OCI-LY3 (cell line): Measurements from ENCODE around the gene HIP1R.
"Not testable (repeated sequence)": the region's sequence is repeated elsewhere in the genome, so short reads cannot be mapped to it uniquely, and the experiment has no call there.

Experiments used
- H2AFZ ChIP-seq: fragments of 200-600, 300-600 bp; shearing (Covaris generic); 2 replicates; pipeline ENCODE4 v1.6.0; 2014; ENCODE audit warnings: antibody characterized with exemption, low read depth, low read length
- H3K27ac ChIP-seq: fragments of 200-600, 300-600 bp; sonication (generic); 2 replicates; pipeline ENCODE4 v1.5.1; 2014; ENCODE audit warnings: mild to moderate bottlenecking, low read length, moderate library complexity, mixed read lengths
- H3K27me3 ChIP-seq: fragments of 200-600, 300-600 bp; sonication (generic); 2 replicates; pipeline ENCODE4 v1.6.1; 2014; ENCODE audit warnings: low read depth, low read length, mixed read lengths
- H3K36me3 ChIP-seq: fragments of 200-600, 300-600 bp; sonication (generic); replicated peaks from 2 replicates; pipeline ENCODE3; 2014; ENCODE audit warnings: low read depth, low read length, mixed read lengths
- H3K4me1 ChIP-seq: fragments of 300-600, 200-600 bp; sonication (generic); 2 replicates; pipeline ENCODE4 v1.6.1; 2014; ENCODE audit warnings: low read length, mixed read lengths
- H3K4me2 ChIP-seq: fragments of 200-600, 300-600 bp; sonication (generic); 2 replicates; pipeline ENCODE4 v1.6.1; 2014; ENCODE audit warnings: low read length, mixed read lengths
- H3K4me3 ChIP-seq: fragments of 300-600, 200-600 bp; sonication (generic); 2 replicates; pipeline ENCODE4 v1.5.1; 2014; ENCODE audit warnings: antibody characterized with exemption, mild to moderate bottlenecking, low read length, moderate library complexity
- H3K79me2 ChIP-seq: fragments of 300-600, 200-600 bp; shearing (Covaris generic); 2 replicates; pipeline ENCODE4 v1.6.1; 2014; ENCODE audit warnings: mild to moderate bottlenecking, low read length, mixed read lengths
- H3K9ac ChIP-seq: fragments of 300-600, 200-600 bp; shearing (Covaris generic); 2 replicates; pipeline ENCODE4 v1.6.0; 2014; ENCODE audit warnings: mild to moderate bottlenecking, low read length, moderate library complexity
- H3K9me3 ChIP-seq: fragments of 200-600, 300-600 bp; shearing (Covaris generic); 2 replicates; pipeline ENCODE4 v1.6.1; 2014; ENCODE audit warnings: low read length, mixed read lengths; ENCODE audit not compliant: insufficient read depth
- H4K20me1 ChIP-seq: fragments of 200-600, 300-600 bp; sonication (generic); 2 replicates; pipeline ENCODE4 v1.6.1; 2016; ENCODE audit warnings: low read length, mixed read lengths; ENCODE audit not compliant: insufficient read depth
- CTCF ChIP-seq: fragments of 200-600, 300-600 bp; sonication (generic); IDR thresholded peaks from 2 replicates; pipeline ENCODE4 v1.5.1; 2014; ENCODE audit warnings: antibody characterized with exemption, low read length, low read depth
- EZH2phosphoT487 ChIP-seq: fragments of 200-600 bp; shearing (Covaris generic); IDR thresholded peaks from 2 replicates; pipeline ENCODE4 v1.6.1; 2018; ENCODE audit warnings: antibody characterized with exemption, mixed run types, low read depth

The HIP1R gene

GRCh38 chr12:122899887-122900286 lies 64.6 kb downstream of the HIP1R start:
- Histone ChIP-seq H3K36me3 (no peaks in the 10 kb centered on the region), H3K4me1 (peaks cover 16% of the 10 kb centered on the region), H3K27ac (no peak overlapping the region), H3K4me2 (no peak overlapping the region), H3K27me3 (peaks cover 53% of the 10 kb centered on the region), H4K20me1 (no peaks in the 10 kb centered on the region), H3K9me3 (no peaks in the 10 kb centered on the region), H3K9ac (no peak overlapping the region), H3K79me2 (no peaks in the 10 kb centered on the region), H3K4me3 (no peak overlapping the region), H2AFZ (no peak overlapping the region)
- TF ChIP-seq EZH2phosphoT487 (no peak), CTCF (no peak)

GRCh38 chr12:122902854-122903692 lies 67.8 kb downstream of the HIP1R start:
- TF ChIP-seq EZH2phosphoT487 = no peak
- TF ChIP-seq CTCF = no peak
- Histone ChIP-seq H3K4me3 (no peak overlapping the region), H2AFZ (no peak overlapping the region), H3K27ac (no peak overlapping the region), H3K4me2 (no peak overlapping the region), H4K20me1 (no peaks in the 10 kb centered on the region), H3K9me3 (no peaks in the 10 kb centered on the region), H3K4me1 (peaks cover 12% of the 10 kb centered on the region), H3K79me2 (no peaks in the 10 kb centered on the region), H3K9ac (no peak overlapping the region), H3K27me3 (peaks cover 34% of the 10 kb centered on the region), H3K36me3 (no peaks in the 10 kb centered on the region)

- Histone ChIP-seq H3K4me1 (peaks cover 7% of the 10 kb centered on the region), H3K4me3 (no peak overlapping the region), H3K36me3 (no peaks in the 10 kb centered on the region), H3K27me3 (peaks cover 28% of the 10 kb centered on the region), H3K9me3 (no peaks in the 10 kb centered on the region), H3K4me2 (no peak overlapping the region), H3K9ac (no peak overlapping the region), H3K79me2 (no peaks in the 10 kb centered on the region), H4K20me1 (no peaks in the 10 kb centered on the region), H3K27ac (no peak overlapping the region), H2AFZ (no peak overlapping the region)
- no peak for TF ChIP-seq CTCF
- no peak for TF ChIP-seq EZH2phosphoT487
These were observed 68.4 kb downstream of the HIP1R start for GRCh38 chr12:122903693-122904034.

- H3K4me1 ChIP-seq, H3K27ac ChIP-seq, H4K20me1 ChIP-seq, H3K4me3 ChIP-seq, H3K36me3 ChIP-seq, H3K9ac ChIP-seq, H2AFZ ChIP-seq, H3K9me3 ChIP-seq, H3K4me2 ChIP-seq, H3K79me2 ChIP-seq: not testable (repeated sequence)
- peaks cover 22% of the 10 kb centered on the region for H3K27me3 ChIP-seq
These were observed 70.0 kb downstream of the HIP1R start for GRCh38 chr12:122905258-122905657.
